ENCODE measurements around the gene SLC30A5. TPM values are rescaled to one million over a fixed set of nuclear protein-coding genes. Genes with fewer than 3 reads are reported as not detected.
"Not testable (repeated sequence)": the region's sequence is repeated elsewhere in the genome, so short reads cannot be mapped to it uniquely, and the experiment has no call there.

The SLC30A5 gene
- total RNA-seq, 1 donor from 2014 or later, result 45.0 TPM

DNA sequence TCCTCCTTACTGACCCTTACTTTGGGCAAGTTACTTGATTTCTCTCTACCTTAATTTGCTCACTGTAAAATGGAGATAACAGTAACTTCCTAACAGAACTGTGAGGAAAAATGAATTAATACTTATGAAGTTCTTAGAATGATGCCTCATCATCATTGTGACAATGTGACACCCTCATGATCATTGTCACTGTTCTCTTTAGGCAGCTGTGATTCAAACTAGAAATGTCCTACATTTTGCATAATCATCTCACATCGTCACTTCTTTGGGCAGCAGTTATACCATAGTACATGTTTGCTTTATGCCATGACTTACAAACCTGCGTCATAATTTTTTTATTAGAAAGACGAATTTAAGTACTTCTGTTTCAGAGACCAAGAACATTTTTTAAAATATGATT lies 9.7 kb downstream of the SLC30A5 start:
- DNase-seq (ENCODE audit: low spot score, unreplicated experiment), result no peak
- no peaks in the 10 kb centered on the region for H3K27me3 Mint-ChIP-seq
- no peaks in the 10 kb centered on the region for H3K9me3 Mint-ChIP-seq (ENCODE audit: low read depth)
- no peak overlapping the region for H3K4me3 Mint-ChIP-seq (ENCODE audit: low read depth)
- H3K4me1 Mint-ChIP-seq (ENCODE audit: low read depth), result peaks cover 3% of the 10 kb centered on the region
- H3K36me3 Mint-ChIP-seq (ENCODE audit: insufficient read depth), result peaks cover 30% of the 10 kb centered on the region
- TF ChIP-seq CTCF (IDR thresholded peaks at IDR 0.05; ENCODE audit: unreplicated experiment), result no peak
- no peak overlapping the region for H3K27ac Mint-ChIP-seq

DNA sequence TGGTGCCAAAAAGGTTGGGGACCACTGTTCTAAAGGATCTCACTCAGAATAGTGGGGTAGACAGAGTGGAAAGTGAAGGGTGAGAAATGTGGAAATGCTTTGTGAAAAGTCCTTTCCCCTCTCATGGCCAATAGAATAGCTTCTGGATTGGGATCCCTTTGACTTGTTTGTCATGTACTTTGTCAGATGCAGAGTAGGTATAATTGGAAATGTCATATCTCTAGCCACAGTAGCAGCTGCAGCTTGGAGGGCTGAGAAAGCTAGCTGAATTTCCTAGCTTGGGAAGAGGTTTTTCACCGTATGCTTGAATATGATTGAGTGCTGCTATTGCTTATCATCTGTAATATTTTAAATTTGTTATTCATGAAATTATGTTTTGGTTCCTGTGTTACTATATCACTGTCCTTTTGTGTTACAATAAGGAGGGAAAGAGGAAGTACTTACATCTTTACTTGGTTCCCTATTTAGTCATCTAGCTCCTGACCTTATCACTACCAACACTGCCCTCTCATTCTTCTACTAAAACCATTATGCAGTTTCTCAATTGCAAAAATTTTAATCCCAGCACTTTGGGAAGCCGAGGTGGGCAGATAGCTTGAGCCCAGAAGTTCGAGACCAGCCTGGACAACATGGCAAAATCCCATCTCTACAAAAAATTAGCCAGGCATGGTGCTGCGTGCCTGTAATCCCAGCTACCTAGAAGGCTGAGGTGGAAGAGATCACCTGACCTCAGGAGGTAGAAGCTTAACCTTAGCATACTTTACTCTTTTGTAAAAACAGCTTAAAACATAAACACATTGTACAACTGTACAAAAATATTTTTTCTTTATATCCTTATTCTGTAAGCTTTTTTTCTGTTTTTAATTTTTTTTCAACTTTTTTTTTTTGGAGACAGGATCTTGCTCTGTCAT lies 12.4 kb downstream of the SLC30A5 start:
- no peaks in the 10 kb centered on the region for H3K4me1 Mint-ChIP-seq (ENCODE audit: low read depth)
- no peak overlapping the region for H3K4me3 Mint-ChIP-seq (ENCODE audit: low read depth)
- peaks cover 48% of the 10 kb centered on the region for H3K36me3 Mint-ChIP-seq (ENCODE audit: insufficient read depth)
- no peaks in the 10 kb centered on the region for H3K27me3 Mint-ChIP-seq
- no peak for TF ChIP-seq CTCF (IDR thresholded peaks at IDR 0.05; ENCODE audit: unreplicated experiment)
- no peak for DNase-seq (ENCODE audit: low spot score, unreplicated experiment)
- H3K9me3 Mint-ChIP-seq (ENCODE audit: low read depth), result peaks cover 7% of the 10 kb centered on the region
- no peak overlapping the region for H3K27ac Mint-ChIP-seq

DNA sequence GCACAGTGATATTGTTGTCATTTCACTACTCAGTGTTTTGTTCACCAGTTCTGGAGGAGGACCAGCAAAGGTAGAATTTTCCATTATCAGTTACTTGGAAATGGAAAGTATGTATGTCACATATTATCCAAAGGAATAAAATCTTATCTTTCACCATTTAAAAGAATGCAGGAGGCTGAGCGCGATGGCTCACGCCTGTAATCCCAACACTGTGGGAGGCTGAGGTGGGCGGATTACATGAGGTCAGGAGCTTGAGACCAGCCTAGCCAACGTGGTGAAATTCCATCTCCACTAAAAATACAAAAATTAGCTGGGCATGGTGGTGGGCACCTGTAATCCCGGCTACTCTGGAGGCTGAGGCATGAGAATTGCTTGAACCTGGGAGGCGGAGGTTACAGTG lies 14.6 kb downstream of the SLC30A5 start:
- H3K36me3 Mint-ChIP-seq (ENCODE audit: insufficient read depth), result peaks cover 51% of the 10 kb centered on the region
- H3K27me3 Mint-ChIP-seq; H3K27ac Mint-ChIP-seq; H3K4me3 Mint-ChIP-seq (ENCODE audit: low read depth); DNase-seq (ENCODE audit: low spot score, unreplicated experiment); H3K9me3 Mint-ChIP-seq (ENCODE audit: low read depth); H3K4me1 Mint-ChIP-seq (ENCODE audit: low read depth): not testable (repeated sequence)

DNA sequence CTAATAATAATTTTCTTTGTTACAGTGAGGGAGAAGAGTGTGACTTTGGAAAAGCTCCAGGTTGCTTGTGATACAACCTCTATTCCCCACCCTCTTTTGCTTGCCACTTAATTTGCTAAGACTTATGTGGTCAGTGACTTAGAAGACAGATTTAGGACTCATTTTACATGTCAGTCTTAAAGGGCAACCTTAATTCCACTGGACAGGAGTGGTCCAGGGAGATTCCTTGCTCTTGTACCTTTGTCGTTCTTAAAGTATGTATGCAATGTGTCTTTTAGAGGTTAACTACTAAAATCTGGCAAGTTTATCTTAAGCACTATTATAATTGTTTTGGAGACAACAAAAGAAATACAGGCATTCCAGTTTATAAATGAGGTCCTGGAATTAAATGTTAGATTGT lies 20.0 kb downstream of the SLC30A5 start:
- no peak for TF ChIP-seq CTCF (IDR thresholded peaks at IDR 0.05; ENCODE audit: unreplicated experiment)
- Mint-ChIP-seq H3K9me3 (ENCODE audit: low read depth) (peaks cover 7% of the 10 kb centered on the region), H3K27ac (no peak overlapping the region), H3K4me1 (ENCODE audit: low read depth) (no peaks in the 10 kb centered on the region), H3K27me3 (no peaks in the 10 kb centered on the region), H3K36me3 (ENCODE audit: insufficient read depth) (peaks cover 36% of the 10 kb centered on the region), H3K4me3 (ENCODE audit: low read depth) (no peak overlapping the region)
- no peak for DNase-seq (ENCODE audit: low spot score, unreplicated experiment)

- Mint-ChIP-seq H3K4me1 (ENCODE audit: low read depth) (no peaks in the 10 kb centered on the region), H3K36me3 (ENCODE audit: insufficient read depth) (peaks cover 26% of the 10 kb centered on the region), H3K27ac (no peak overlapping the region), H3K4me3 (ENCODE audit: low read depth) (no peak overlapping the region), H3K9me3 (ENCODE audit: low read depth) (peaks cover under 1% of the 10 kb centered on the region), H3K27me3 (no peaks in the 10 kb centered on the region)
- no peak for DNase-seq (ENCODE audit: low spot score, unreplicated experiment)
- no peak for TF ChIP-seq CTCF (IDR thresholded peaks at IDR 0.05; ENCODE audit: unreplicated experiment)
These were observed 21.7 kb downstream of the SLC30A5 start for GRCh38 chr5:69115526-69115925.

GRCh38 chr5:69129413-69129812 lies 35.6 kb downstream of the SLC30A5 start:
- Mint-ChIP-seq H3K4me1 (ENCODE audit: low read depth) (no peaks in the 10 kb centered on the region), H3K36me3 (ENCODE audit: insufficient read depth) (peaks cover 29% of the 10 kb centered on the region), H3K9me3 (ENCODE audit: low read depth) (no peaks in the 10 kb centered on the region), H3K4me3 (ENCODE audit: low read depth) (no peak overlapping the region), H3K27me3 (no peaks in the 10 kb centered on the region), H3K27ac (no peak overlapping the region)
- no peak for DNase-seq (ENCODE audit: low spot score, unreplicated experiment)
- TF ChIP-seq CTCF (IDR thresholded peaks at IDR 0.05; ENCODE audit: unreplicated experiment), result no peak

Data from progenitor cell of endocrine pancreas (in vitro differentiated cells).